KBM-7 (cell line): ENCODE measurements around the gene IL31RA.
"Not testable (repeated sequence)": the region's sequence is repeated elsewhere in the genome, so short reads cannot be mapped to it uniquely, and the experiment has no call there.

Source experiments
- DNase-seq: peaks from one replicate; pipeline ENCODE4 v3.0.0-alpha.2; 2015
- in situ Hi-C: fragments of 300-500 bp; cut with MboI; formaldehyde crosslinking; loops from 2 replicates; pipeline ENCODE4 v1.14.3; 2020; ENCODE audit warnings: low sequenced_read_pairs, low pct_unique_long_range_greater_than_20kb, mixed read lengths

The IL31RA gene

DNA sequence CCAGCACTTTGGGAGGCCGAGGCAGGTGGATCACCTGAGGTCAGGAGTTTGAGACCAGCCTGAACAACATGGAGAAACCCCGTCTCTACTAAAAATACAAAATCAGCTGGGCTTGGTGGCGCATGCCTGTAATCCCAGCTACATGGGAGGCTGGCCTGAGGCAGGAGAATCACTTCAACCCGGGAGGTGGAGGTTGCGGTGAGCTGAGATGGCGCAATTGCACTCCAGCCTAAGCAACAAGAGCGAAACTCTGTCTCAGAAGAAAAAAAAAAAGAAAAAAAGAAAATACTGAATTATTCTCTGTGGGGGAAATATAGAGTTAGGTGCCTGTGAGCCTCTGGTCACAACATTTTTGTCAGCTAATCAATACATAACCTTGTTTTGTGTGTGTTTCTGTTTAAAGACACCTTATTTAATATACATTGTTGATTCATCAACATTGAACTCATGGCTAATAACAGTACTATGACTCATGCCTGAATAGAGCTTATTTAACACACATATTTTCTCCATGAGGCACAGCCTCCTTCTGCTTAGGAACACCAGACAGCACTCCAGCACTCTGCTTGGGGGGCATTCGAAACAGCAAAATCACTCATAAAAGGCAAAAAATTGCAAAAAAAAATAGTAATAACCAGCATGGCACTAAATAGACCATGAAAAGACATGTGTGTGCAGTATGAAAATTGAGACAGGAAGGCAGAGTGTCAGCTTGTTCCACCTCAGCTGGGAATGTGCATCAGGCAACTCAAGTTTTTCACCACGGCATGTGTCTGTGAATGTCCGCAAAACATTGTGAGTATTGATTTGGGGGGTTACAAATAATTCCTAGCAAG is at the start of gene IL31RA:
Gene IL31RA, plus strand, starts transcription at position 519 of the 836 bp plus-strand sequence. Its CDS starts 214 bp downstream, at position 733.
- in situ Hi-C loops: no loop called here
- DNase-seq: no peak

DNA sequence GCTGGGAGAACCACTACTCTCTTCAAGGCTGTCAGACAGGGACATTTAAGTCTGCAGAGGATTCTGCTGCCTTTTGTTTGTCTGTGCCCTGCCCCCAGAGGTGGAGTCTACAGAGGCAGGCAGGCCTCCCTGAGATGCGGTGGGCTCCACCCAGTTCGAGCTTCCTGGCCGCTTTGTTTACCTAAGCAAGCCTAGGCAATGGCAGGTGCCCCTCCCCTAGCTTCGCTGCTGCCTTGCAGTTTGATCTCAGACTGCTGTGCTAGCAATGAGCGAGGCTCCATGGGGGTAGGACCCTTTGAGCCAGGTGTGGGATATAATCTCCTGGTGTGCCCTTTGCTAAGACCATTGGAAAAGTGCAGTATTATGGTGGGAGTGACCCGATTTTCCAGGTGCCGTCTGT is 42.3 kb upstream of the IL31RA start:
- in situ Hi-C loops, DNase-seq: not testable (repeated sequence)

DNA sequence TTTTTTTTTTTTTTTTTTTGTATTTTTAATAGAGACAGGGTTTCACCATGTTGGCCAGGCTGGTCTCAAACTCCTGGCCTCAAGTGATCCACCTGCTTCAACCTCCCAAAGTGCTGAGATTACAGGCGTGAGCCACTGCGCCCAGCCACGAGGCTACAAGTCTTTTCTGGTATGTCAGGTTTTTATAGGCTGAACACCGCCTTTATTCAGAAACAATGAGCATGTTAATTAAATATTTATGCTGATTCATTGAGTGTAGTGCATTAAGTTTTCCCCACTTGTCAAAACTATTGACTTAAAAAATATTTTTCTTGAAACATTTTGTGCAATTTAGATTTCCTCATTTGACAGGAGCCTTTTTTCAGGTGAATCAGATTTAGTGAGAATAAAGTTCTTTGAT is 35.2 kb upstream of the IL31RA start:
- in situ Hi-C loops, DNase-seq: not testable (repeated sequence)

DNA sequence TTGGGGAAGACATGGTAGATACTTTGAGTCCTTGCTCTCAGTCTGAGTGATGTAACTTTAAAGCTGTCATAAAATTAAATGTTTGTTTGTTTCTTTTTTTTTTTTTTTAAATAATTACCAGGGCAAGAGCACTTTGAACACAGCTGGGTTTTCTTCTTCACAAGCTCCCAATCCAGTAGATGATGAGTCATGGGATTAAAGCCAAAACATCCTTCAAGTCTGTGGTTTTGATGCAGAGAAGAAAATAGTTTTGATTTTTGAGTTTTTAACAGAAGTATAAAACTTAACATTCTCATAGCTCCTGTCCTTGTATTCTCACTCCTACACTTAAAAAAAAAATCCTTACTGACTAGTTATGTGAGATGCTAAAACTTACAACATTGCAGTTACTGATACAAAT is 34.8 kb upstream of the IL31RA start:
- in situ Hi-C loops: no loop called here
- DNase-seq: no peak

DNA sequence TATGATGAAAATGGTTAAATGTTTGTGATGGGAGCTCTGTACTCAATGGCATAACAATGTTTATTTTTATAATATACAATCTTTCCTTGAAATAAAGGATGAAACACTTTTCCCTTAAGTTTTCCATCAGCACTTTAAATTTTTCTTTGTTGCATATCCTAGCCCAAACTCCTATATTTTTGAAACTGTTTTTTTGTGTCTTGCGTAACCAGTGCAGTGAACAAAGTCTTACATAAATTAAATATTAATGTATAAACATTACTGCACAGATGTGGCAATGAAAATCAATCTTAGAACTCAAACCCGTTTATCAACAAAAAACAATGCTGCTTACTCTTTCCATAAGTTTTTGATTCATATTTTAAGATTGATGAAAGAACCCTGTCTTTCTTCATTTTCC is 34.1 kb upstream of the IL31RA start:
- in situ Hi-C loops: no loop called here
- DNase-seq: no peak

DNA sequence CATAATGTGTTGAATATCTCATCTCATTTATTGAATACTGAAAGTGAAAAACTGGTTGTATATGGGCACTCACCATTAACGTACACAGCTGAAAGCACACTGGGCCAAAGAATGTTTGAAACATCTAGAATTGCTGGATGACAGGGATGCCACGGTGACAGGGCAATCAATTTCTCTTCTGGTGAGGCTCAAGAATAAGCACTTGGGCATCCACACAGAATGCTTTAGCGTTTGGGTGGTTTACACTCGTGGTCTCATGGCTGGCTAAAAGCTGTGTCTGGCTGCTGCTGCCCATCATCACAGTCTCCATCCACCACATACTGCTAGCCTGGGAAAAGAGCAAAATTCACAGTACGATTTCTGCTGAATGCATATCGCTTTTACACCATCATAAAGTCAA is 30.7 kb upstream of the IL31RA start:
- no peak for DNase-seq
- in situ Hi-C loops: no loop called here

DNA sequence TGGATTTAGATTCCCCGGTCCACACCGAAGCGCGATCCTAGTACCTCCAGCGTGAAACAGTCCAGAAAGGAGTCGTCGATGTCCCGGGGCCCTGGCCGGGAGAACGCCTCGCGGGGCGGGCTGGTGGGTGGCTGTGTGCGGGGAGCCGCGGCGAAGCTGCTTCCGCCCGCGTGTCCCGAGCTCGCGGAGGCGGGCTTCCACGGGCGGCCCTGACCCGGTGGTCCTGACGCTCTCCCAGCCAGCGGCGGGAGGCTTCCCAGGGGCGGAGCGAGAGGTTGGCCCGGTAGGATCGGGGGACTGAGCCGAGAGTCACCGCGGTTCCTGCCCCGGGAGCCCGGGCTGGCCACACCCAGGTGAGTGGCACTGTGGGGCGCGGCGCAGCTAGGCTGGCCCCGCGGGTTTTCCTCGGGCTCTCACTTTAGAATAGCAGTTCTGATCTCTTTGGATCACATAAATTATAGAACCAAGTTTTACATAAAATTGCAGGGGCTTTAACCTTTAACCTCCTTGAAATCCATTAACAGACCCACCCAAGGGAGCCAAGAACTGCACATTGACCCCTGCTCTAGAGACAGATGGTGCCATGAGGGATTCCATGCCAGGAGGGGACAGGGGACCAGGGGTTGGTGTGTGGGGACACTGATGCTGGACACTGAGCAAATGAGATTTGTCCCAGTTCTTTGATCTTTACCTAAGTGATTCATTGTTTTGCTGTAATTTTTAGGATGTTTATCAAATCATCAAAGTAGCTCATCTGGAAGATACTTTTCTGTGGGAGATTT is 29.2 kb upstream of the IL31RA start:
- in situ Hi-C loops: no loop called here
- no peak for DNase-seq

DNA sequence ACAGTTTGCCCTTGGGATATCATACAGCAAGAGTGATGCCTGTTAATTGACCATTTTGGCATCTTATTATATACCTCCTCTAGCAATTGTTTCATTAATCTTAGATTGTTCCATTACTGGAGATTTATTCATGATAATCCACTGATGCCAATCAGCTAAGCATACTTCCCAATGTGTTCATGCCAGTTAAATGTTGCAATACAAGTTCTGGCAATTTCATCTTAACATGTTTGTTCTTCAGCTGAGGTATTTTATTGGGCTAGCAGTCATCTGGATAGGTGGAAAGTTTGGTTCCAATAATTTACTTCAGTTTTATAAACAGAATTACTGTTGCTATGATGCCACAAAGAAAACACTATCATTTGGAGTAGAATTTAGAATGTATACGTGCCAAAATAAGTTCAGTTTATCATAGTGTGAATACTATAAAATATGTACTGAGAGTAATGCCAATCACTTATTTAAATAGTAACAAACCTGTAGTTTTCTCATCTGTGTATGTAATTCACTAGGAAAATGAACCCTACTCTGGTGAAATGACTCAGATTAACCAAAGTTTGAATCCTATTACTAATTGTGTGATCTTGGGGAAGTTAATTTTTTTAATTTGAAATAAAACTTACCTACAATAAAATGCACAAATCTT is 27.9 kb upstream of the IL31RA start:
- DNase-seq: no peak
- in situ Hi-C loops: no loop called here

DNA sequence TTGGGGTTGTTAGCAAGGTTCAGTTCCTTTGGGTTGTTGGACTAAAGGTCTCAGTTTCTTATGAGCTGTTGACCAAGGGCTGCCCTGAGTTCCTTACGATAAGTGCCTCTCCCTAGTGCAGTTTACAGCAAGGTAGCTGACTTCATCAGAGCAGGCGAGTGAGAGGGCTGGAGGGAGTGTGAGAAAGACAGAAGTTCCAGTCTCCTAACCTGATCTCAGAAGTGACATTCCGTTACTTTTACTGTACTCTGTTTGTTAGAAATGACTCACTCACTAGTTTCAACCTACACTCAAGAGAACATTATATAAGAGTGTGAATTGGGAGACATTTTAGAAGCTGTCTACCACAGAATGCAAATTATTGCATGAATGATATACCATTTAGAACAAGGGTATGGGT is 21.2 kb upstream of the IL31RA start:
- in situ Hi-C loops: no loop called here
- DNase-seq: no peak

DNA sequence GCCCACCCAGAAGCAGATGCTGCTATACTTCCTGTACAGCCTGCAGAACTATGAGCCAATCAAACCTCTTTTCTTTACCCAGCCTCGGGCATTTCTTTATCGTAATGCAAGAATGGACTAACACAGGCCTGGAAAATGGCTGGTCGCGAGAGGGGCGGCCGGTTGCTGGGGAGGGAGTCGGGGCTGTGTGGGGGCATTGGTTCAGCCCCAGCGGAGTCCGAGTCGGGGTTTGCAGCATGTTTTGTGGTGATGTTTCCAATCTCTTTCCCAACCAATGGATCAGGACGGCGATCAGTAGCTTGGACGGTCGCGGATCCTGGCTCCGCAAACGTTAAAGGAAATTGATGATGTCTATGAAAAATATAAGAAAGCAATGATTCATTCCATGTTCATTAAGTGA is 18.7 kb upstream of the IL31RA start:
- in situ Hi-C loops: no loop called here
- DNase-seq: no peak

DNA sequence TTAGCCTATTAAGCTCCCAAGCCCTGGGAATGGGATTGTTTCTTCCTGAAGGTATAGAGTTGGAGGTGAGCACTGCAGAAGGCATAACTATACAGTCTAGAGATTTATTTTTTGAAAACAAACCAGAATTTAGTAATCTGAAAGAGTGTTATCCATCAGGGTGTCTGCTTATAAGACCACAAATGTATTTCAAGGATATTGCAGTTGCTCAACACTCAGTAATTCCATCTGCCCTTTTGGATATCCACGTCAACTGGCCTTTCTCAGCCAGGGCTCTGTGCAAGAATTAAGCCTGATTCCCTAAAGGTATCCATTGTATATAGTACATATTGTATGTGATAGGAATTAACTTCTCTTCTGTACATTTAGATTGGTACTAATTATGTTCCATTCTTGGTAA is 15.0 kb upstream of the IL31RA start:
- in situ Hi-C loops: no loop called here
- DNase-seq: no peak

DNA sequence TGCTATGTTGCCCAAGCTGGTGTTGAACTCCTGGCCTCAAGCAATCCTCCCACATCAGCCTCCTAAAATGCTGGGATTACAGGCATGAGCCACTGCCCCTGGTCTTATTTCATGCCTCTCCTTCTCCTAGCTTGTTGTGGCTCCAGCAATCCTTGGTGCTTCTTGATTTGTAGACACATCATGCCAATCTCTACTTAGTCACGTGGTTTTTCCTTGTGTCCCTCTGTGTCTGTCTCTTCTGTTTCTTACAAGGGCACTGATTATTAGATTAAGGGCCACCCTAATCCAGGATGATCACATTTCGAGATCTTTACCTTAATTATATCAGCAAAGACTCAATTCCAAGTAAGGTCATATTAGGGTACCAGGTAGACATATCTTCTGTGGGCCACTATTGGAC is 9.2 kb upstream of the IL31RA start:
- in situ Hi-C loops: no loop called here
- DNase-seq: no peak

DNA sequence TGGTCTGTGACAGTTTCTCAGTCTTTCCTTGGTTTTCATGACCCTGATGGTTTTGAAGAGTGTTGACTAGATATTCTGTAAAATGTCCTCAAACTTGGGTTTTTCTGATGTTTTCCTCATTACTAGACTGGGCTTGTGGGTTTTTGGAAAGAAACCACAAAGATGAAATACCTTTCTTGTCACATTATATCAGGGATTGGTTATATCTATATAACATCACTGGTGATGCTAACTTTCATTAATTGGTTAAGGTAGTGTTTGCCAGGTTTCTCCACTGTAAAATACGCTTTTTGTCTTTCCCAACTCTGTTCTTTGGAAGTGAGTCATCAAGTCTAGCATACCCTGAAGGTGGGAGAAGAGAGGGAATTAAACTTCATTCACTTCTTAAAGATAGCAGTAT is 3.3 kb upstream of the IL31RA start:
- in situ Hi-C loops: no loop called here
- no peak for DNase-seq

DNA sequence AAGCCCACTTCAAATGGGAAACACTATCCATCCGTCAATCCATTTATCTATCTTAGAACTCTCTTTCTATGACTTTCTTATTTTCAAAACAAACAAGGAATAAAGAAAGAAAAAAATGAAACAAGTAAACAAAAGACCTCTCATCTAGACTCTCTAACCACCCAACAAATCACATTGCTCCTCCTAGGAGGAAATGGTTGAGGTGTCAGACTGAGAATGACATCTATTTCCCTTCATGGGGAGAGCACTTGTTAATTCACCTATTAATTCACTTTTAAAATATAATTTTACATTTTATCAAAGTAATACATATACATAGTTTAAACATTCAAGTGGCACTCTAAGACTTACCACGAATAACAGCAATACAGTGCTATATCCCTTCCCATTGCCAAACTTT is 2.4 kb upstream of the IL31RA start:
- no peak for DNase-seq
- in situ Hi-C loops: no loop called here

DNA sequence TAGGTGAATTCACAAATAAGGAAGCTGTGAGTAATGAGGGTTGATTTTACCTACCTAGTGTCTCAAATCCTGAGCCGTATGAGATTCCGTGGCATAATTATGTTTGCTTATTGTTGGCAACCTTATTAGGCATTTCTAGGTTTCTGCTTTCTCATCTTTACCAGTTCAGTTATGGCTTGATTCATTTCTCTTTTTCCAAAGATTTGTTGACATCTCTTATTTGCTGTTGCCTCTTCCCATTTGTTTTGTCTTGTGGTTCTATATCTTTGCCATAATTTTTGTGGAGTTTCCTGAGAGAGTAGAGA is 470 bp downstream of the IL31RA start:
- DNase-seq: no peak
- in situ Hi-C loops: no loop called here

DNA sequence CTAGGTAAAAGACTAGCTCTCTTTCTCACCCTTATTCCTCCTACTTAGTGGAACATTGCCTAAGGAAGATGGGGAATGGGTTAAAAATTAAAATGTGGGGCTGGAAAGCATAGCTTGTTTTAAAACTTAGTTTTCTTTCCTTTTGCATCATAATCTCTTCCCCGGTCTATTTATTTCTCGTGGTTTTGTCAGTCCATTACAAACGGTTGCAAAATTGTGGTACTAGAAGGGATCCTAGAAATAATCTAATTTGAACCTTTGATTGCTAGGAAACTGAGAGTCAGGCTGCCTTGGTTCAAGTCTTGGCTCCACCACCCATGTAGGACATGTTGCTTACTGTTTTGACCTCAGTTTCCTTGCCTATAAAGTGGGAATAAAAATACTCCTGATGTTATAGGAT is 1.3 kb downstream of the IL31RA start:
- no peak for DNase-seq
- in situ Hi-C loops: no loop called here

DNA sequence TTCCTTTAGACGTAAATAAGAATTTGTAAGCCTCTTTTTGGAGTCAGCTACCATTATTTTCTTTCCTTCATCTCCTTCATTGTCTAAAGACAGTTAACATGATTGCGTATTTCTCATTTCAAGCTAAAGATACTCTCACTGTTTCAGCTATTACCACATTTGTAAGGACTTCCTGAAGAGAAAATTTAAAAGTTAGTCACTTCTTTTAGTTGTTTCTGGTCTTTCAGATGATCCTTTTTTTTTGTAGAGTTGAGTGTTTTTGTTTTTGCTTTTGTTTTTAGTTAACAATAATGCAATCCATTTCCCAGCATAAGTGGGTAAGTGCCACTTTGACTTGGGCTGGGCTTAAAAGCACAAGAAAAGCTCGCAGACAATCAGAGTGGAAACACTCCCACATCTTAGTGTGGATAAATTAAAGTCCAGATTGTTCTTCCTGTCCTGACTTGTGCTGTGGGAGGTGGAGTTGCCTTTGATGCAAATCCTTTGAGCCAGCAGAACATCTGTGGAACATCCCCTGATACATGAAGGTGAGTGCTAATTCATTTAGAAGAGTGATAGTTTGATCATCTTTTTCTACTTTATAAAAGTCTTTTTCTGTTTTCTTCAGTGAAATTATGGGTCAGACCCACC is 2.0 kb downstream of the IL31RA start:
- DNase-seq: no peak
- in situ Hi-C loops: no loop called here

DNA sequence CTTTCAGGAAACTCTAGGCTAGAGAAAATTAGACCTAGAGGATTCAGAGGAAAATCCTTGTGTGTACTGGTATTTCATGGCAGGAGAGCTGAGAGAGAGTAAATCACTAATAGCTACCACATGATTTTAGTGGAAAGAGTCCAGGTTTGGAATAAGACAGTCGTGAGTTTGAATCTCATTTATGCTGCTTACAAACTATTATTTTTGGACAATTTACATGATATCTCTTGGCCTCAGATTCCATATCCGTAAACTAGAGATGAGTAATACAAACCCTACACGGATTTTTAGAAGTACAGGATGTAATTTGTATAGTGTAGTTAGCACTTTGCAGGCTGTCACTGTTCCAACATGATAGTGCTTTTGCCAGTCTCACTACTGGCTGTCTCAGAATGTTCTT is 2.7 kb downstream of the IL31RA start:
- in situ Hi-C loops: no loop called here
- no peak for DNase-seq

DNA sequence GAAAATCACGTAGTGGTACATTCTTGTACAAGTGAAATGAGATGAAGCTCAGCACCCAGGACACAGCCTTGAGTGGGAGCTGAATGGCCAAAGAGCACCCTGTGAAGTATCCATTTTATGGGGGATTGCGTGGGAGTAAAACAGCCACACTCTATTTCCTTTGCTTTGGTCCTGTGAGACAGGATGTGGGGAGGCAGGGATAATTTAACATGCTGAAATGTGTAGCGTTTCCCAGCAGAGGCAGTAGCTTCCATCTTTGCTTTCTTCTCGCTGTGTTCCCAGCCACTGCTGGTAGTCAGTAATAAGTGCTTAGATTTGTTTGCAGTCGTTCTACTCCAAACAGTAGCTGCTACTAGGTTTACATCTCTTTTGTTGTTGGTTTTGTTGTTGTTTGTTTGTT is 4.4 kb downstream of the IL31RA start:
- DNase-seq: peak; percentile 63
- in situ Hi-C loops: no loop called here
